ENCODE data around the gene VNN1. TPM values are rescaled to one million over a fixed set of nuclear protein-coding genes. Genes with fewer than 3 reads are reported as not detected.
"Not testable (repeated sequence)": the region's sequence is repeated elsewhere in the genome, so short reads cannot be mapped to it uniquely, and the experiment has no call there.

Gene VNN1
- total RNA-seq, 1 experiment from 2014 or later, result not detected

- H3K9ac ChIP-seq (ENCODE audit: low read length); H3K4me1 ChIP-seq (ENCODE audit: control insufficient read depth in 1 of 2, insufficient read depth in 2 of 2, low read length in 2 of 2); H3K9me3 ChIP-seq (ENCODE audit: control insufficient read depth in 1 of 2, insufficient read depth in 1 of 2, low read depth in 1 of 2, low read length in 2 of 2); H3K9me2 ChIP-seq (ENCODE audit: insufficient read depth); H2AFZ ChIP-seq (ENCODE audit: low read depth, low read length, poor library complexity, severe bottlenecking); BruUV-seq (replicated peaks); POLR2A ChIA-PET; CTCF ChIA-PET; H3K4me3 ChIP-seq (replicated peaks in 1 of 2; ENCODE audit: low read depth in 1 of 2, low read length in 2 of 2); H3K36me3 ChIP-seq (ENCODE audit: control insufficient read depth in 1 of 2, insufficient read depth in 2 of 2, low read length in 2 of 2); ATAC-seq; DNase-seq (ENCODE audit: low read depth, low spot score); H3K27me3 ChIP-seq (ENCODE audit: insufficient read depth, low read length); RAD21 ChIA-PET (ENCODE audit: low non-redundant PET in 1 of 2, low total read pairs in 2 of 2, uncharacterized antibody in 2 of 2, unreplicated experiment in 2 of 2); H3K4me2 ChIP-seq (ENCODE audit: low read length); H4K20me1 ChIP-seq (ENCODE audit: insufficient read depth); intact Hi-C loops (cut with micrococcal nuclease); H3K79me2 ChIP-seq (ENCODE audit: insufficient read depth, low read length); H3K27ac ChIP-seq (ENCODE audit: low read depth, low read length): not testable (repeated sequence)
Measured at GRCh38 chr6:132706756-132707155, 7.1 kb downstream of the VNN1 start.

GRCh38 chr6:132703936-132704335 is 9.9 kb downstream of the VNN1 start:
- DNase-seq (ENCODE audit: low read depth, low spot score) (no peak), ATAC-seq (no peak)
- intact Hi-C loops (cut with micrococcal nuclease), result no loop called here
- Histone ChIP-seq H3K36me3 (ENCODE audit: control insufficient read depth in 1 of 2, insufficient read depth in 2 of 2, low read length in 2 of 2) (no peaks in the 10 kb centered on the region), H4K20me1 (ENCODE audit: insufficient read depth) (no peaks in the 10 kb centered on the region), H3K9me3 (ENCODE audit: control insufficient read depth in 1 of 2, insufficient read depth in 1 of 2, low read depth in 1 of 2, low read length in 2 of 2) (0 out of 4 replicates have a peak, but pooled peaks cover 0 to 6% of the 10 kb centered on the region in 2 experiments), H3K4me3 (replicated peaks in 1 of 2; ENCODE audit: low read depth in 1 of 2, low read length in 2 of 2) (no peak overlapping the region), H2AFZ (ENCODE audit: low read depth, low read length, poor library complexity, severe bottlenecking) (no peak overlapping the region), H3K4me1 (ENCODE audit: control insufficient read depth in 1 of 2, insufficient read depth in 2 of 2, low read length in 2 of 2) (no peaks in the 10 kb centered on the region), H3K27me3 (ENCODE audit: insufficient read depth, low read length) (no peaks in the 10 kb centered on the region), H3K9me2 (ENCODE audit: insufficient read depth) (no peaks in the 10 kb centered on the region), H3K4me2 (ENCODE audit: low read length) (no peak overlapping the region), H3K27ac (ENCODE audit: low read depth, low read length) (no peak overlapping the region), H3K9ac (ENCODE audit: low read length) (no peak overlapping the region), H3K79me2 (ENCODE audit: insufficient read depth, low read length) (no peaks in the 10 kb centered on the region)
- TF ChIP-seq EGR1 (IDR thresholded peaks at IDR 0.05; ENCODE audit: low read depth), result no peak
- RAD21 ChIA-PET (ENCODE audit: low non-redundant PET in 1 of 2, low total read pairs in 2 of 2, uncharacterized antibody in 2 of 2, unreplicated experiment in 2 of 2), result no interaction called here
- POLR2A ChIA-PET, result no interaction called here
- CTCF ChIA-PET, result interaction anchor here (1.0 kb wide), 1 partner anchor 34 kb away, joined by 3 read pairs; no protein-coding TSS in a partner anchor
- no TSS peak for BruUV-seq (replicated peaks)

GRCh38 chr6:132698608-132699007 is 15.2 kb downstream of the VNN1 start:
- no peaks in the 10 kb centered on the region for H3K9me2 ChIP-seq (ENCODE audit: insufficient read depth)
- H3K79me2 ChIP-seq (ENCODE audit: insufficient read depth, low read length), result no peaks in the 10 kb centered on the region
- H3K9me3 ChIP-seq (ENCODE audit: control insufficient read depth in 1 of 2, insufficient read depth in 1 of 2, low read depth in 1 of 2, low read length in 2 of 2), result no peaks in the 10 kb centered on the region
- POLR2A ChIA-PET, result no interaction called here
- no peak overlapping the region for H2AFZ ChIP-seq (ENCODE audit: low read depth, low read length, poor library complexity, severe bottlenecking)
- RAD21 ChIA-PET (ENCODE audit: low non-redundant PET in 1 of 2, low total read pairs in 2 of 2, uncharacterized antibody in 2 of 2, unreplicated experiment in 2 of 2), result no interaction called here
- H3K36me3 ChIP-seq (ENCODE audit: control insufficient read depth in 1 of 2, insufficient read depth in 2 of 2, low read length in 2 of 2), result no peaks in the 10 kb centered on the region
- no TSS peak for BruUV-seq (replicated peaks)
- no peak overlapping the region for H3K4me3 ChIP-seq (replicated peaks in 1 of 2; ENCODE audit: low read depth in 1 of 2, low read length in 2 of 2)
- intact Hi-C loops (cut with micrococcal nuclease), result no loop called here
- H4K20me1 ChIP-seq (ENCODE audit: insufficient read depth), result no peaks in the 10 kb centered on the region
- no peaks in the 10 kb centered on the region for H3K27me3 ChIP-seq (ENCODE audit: insufficient read depth, low read length)
- H3K4me2 ChIP-seq (ENCODE audit: low read length), result no peak overlapping the region
- no peak overlapping the region for H3K27ac ChIP-seq (ENCODE audit: low read depth, low read length)
- no peak for TF ChIP-seq JUND (IDR thresholded peaks at IDR 0.05)
- ATAC-seq (no peak), DNase-seq (ENCODE audit: low read depth, low spot score) (no peak)
- CTCF ChIA-PET, result no interaction called here
- no peak overlapping the region for H3K9ac ChIP-seq (ENCODE audit: low read length)
- no peaks in the 10 kb centered on the region for H3K4me1 ChIP-seq (ENCODE audit: control insufficient read depth in 1 of 2, insufficient read depth in 2 of 2, low read length in 2 of 2)

All from HCT116 (cell line).